H1 (cell line): ENCODE results near the gene C15orf40. TPM values are rescaled to one million over a fixed set of nuclear protein-coding genes. Genes with fewer than 3 reads are reported as not detected.

Source experiments
- CTCF ChIA-PET: fragments of 300-600 bp; sonication (Branson Sonifier 250); formaldehyde crosslinking; loops from one replicate; lab custom pipeline; 2021; ENCODE audit not compliant: partially characterized antibody; lab: Charles Lee
- POLR2A ChIA-PET: fragments of 300-600 bp; sonication (Branson Sonifier 250); formaldehyde crosslinking; loops from one replicate; lab custom pipeline; 2021; ENCODE audit warnings: inconsistent platforms; ENCODE audit not compliant: partially characterized antibody; lab: Charles Lee
- DNase-seq, 2 experiments: peaks; one replicate each; pipeline versions ENCODE4 v3.0.0 to v3.0.0-alpha.2; 2010 to 2022; ENCODE audit warnings: low spot score in 2 of 2, low read depth in 1 of 2, mixed read lengths in 1 of 2
- FAIRE-seq: peaks from 2 replicates; lab custom pipeline; 2011; peaks lifted over from hg19 to GRCh38; lab: Jason Lieb, UNC
- H2AFZ ChIP-seq: 2 replicates; pipeline ENCODE4 v1.8.1; 2012; ENCODE audit warnings: low read length, inconsistent platforms
- H2AK5ac ChIP-seq: 2 replicates; pipeline ENCODE4 v1.6.1; 2013; ENCODE audit warnings: low read depth, low read length
- H2BK120ac ChIP-seq: replicated peaks from 2 replicates; pipeline ENCODE3; 2013; ENCODE audit warnings: low read depth, low read length, inconsistent platforms
- H2BK12ac ChIP-seq: 2 replicates; pipeline ENCODE4 v1.6.1; 2013; ENCODE audit warnings: low read depth, low read length
- H2BK15ac ChIP-seq: 2 replicates; pipeline ENCODE4 v1.6.1; 2013; ENCODE audit warnings: low read length
- H2BK20ac ChIP-seq: 2 replicates; pipeline ENCODE4 v1.6.1; 2013; ENCODE audit warnings: low read length
- H2BK5ac ChIP-seq: 2 replicates; pipeline ENCODE4 v1.6.1; 2013; ENCODE audit warnings: low read depth, low read length
- H3K14ac ChIP-seq: 2 replicates; pipeline ENCODE4 v1.6.1; 2013; ENCODE audit warnings: inconsistent platforms; ENCODE audit not compliant: insufficient read length
- H3K18ac ChIP-seq: 2 replicates; pipeline ENCODE4 v1.6.1; 2013; ENCODE audit warnings: low read length; ENCODE audit errors: extremely low read depth
- H3K23ac ChIP-seq: 2 replicates; pipeline ENCODE4 v1.6.1; 2013; ENCODE audit warnings: inconsistent platforms; ENCODE audit not compliant: insufficient read length
- H3K23me2 ChIP-seq: 2 replicates; pipeline ENCODE4 v1.6.1; 2013; ENCODE audit warnings: low read depth, low read length
- H3K27ac ChIP-seq: 2 replicates; pipeline ENCODE4 v1.6.1; 2011; ENCODE audit warnings: low read depth, low read length, inconsistent platforms
- H3K27me3 ChIP-seq, 4 experiments: replicated peaks in 1 of 4; 1 replicate in 1 of 4; 2 replicates in 3 of 4; pipeline versions ENCODE4 v1.6.1 to v1.8.1; 2011 to 2013; ENCODE audit warnings: low read length in 3 of 4, mild to moderate bottlenecking in 3 of 4, inconsistent platforms in 2 of 4, mixed read lengths in 2 of 4, moderate library complexity in 1 of 4; ENCODE audit not compliant: control insufficient read depth in 3 of 4, insufficient read depth in 3 of 4; ENCODE audit errors: extremely low read depth in 1 of 4
- H3K36me3 ChIP-seq, 4 experiments: 2 replicates each; pipeline versions ENCODE4 v1.6.1 to v1.8.1; 2011 to 2013; ENCODE audit warnings: mild to moderate bottlenecking in 4 of 4, low read length in 3 of 4, moderate library complexity in 2 of 4, control low read depth in 1 of 4, inconsistent platforms in 1 of 4; ENCODE audit not compliant: insufficient read depth in 4 of 4, control insufficient read depth in 2 of 4
- H3K4ac ChIP-seq: replicated peaks from 2 replicates; pipeline ENCODE3; 2013; ENCODE audit warnings: low read length, low read depth, mixed read lengths, inconsistent platforms; ENCODE audit not compliant: insufficient read length
- H3K4me1 ChIP-seq, 4 experiments: replicated peaks in 1 of 4; 1 replicate in 1 of 4; 2 replicates in 3 of 4; pipeline versions ENCODE4 v1.6.1 to v1.8.1; 2011 to 2013; ENCODE audit warnings: low read length in 3 of 4, inconsistent platforms in 2 of 4, mixed read lengths in 1 of 4; ENCODE audit not compliant: insufficient read depth in 4 of 4, control insufficient read depth in 3 of 4
- H3K4me2 ChIP-seq, 2 experiments: 2 replicates each; pipeline versions ENCODE4 v1.6.1 to v1.8.1; 2011 to 2013; ENCODE audit warnings: low read depth in 2 of 2, low read length in 2 of 2, control low read depth in 1 of 2, inconsistent platforms in 1 of 2, mild to moderate bottlenecking in 1 of 2; ENCODE audit not compliant: insufficient read depth in 1 of 2
- H3K4me3 ChIP-seq, 4 experiments: fragments of 200-600, 300-600 bp in 1 of 4; sonication (generic), shearing (Covaris generic), sonication (Bioruptor Twin) in 1 of 4; 2 replicates each; pipeline versions ENCODE4 v1.5.1 to v1.8.1; 2011 to 2016; ENCODE audit warnings: low read length in 4 of 4, low read depth in 3 of 4, control low read depth in 2 of 4, inconsistent platforms in 2 of 4, mild to moderate bottlenecking in 2 of 4, mixed read lengths in 1 of 4, moderate library complexity in 1 of 4; ENCODE audit not compliant: insufficient read depth in 2 of 4; ENCODE audit errors: extremely low read depth in 1 of 4
- H3K56ac ChIP-seq: replicated peaks from 2 replicates; pipeline ENCODE3; 2013; ENCODE audit warnings: low read depth, mild to moderate bottlenecking, mixed read lengths, low read length, inconsistent platforms; ENCODE audit not compliant: insufficient read length
- H3K79me1 ChIP-seq: 2 replicates; pipeline ENCODE4 v1.6.1; 2013; ENCODE audit warnings: low read depth, low read length, control low read depth
- H3K79me2 ChIP-seq, 2 experiments: 2 replicates each; pipeline versions ENCODE4 v1.6.1 to v1.8.1; 2012 to 2013; ENCODE audit warnings: low read length in 2 of 2, mild to moderate bottlenecking in 2 of 2, inconsistent platforms in 1 of 2; ENCODE audit not compliant: insufficient read depth in 2 of 2, control insufficient read depth in 1 of 2
- H3K9ac ChIP-seq, 4 experiments: replicated peaks in 1 of 4; 1 replicate in 1 of 4; 2 replicates in 3 of 4; pipeline versions ENCODE4 v1.6.1 to v1.8.1; 2011 to 2013; ENCODE audit warnings: low read depth in 3 of 4, low read length in 3 of 4, control low read depth in 2 of 4, mild to moderate bottlenecking in 2 of 4, moderate library complexity in 2 of 4, inconsistent platforms in 1 of 4; ENCODE audit errors: extremely low read depth in 1 of 4
- H3K9me3 ChIP-seq, 2 experiments: 2 replicates each; pipeline versions ENCODE4 v1.6.1 to v1.8.1; 2012 to 2013; ENCODE audit warnings: mild to moderate bottlenecking in 2 of 2, moderate library complexity in 2 of 2, control low read depth in 1 of 2, inconsistent platforms in 1 of 2, low read depth in 1 of 2, low read length in 1 of 2, mixed read lengths in 1 of 2; ENCODE audit not compliant: insufficient read depth in 2 of 2
- H4K20me1 ChIP-seq, 2 experiments: replicated peaks in 1 of 2; 2 replicates each; pipeline versions ENCODE3 to v1.8.1; 2011 to 2013; ENCODE audit warnings: inconsistent platforms in 2 of 2, low read length in 2 of 2, mild to moderate bottlenecking in 1 of 2; ENCODE audit not compliant: insufficient read depth in 2 of 2, control insufficient read depth in 1 of 2
- H4K5ac ChIP-seq: 2 replicates; pipeline ENCODE4 v1.6.1; 2013; ENCODE audit warnings: low read length, low read depth, mixed read lengths, inconsistent platforms; ENCODE audit not compliant: insufficient read length
- H4K8ac ChIP-seq: 2 replicates; pipeline ENCODE4 v1.8.0; 2013; ENCODE audit warnings: mild to moderate bottlenecking, moderate library complexity, low read length, inconsistent platforms; ENCODE audit not compliant: insufficient read depth; ENCODE audit errors: extremely low read depth
- H4K91ac ChIP-seq: replicated peaks from 2 replicates; pipeline ENCODE3; 2013; ENCODE audit warnings: low read length, mixed read lengths, inconsistent platforms; ENCODE audit not compliant: insufficient read length
- ASH2L ChIP-seq: fragments of 200-600, 300-600 bp; sonication (generic); IDR thresholded peaks from one replicate; pipeline ENCODE4 v1.7.1; 2017; ENCODE audit warnings: low read length
- ATF2 ChIP-seq: IDR thresholded peaks from 2 replicates; pipeline ENCODE4 v1.6.1; 2012; ENCODE audit warnings: low read length, inconsistent platforms
- BRCA1 ChIP-seq: IDR thresholded peaks from 2 replicates; pipeline ENCODE4 v1.6.1; 2012; ENCODE audit warnings: low read depth, low read length, improper control_type of control experiment
- CTBP2 ChIP-seq: IDR thresholded peaks from 2 replicates; pipeline ENCODE4 v1.7.0; 2011; ENCODE audit warnings: borderline replicate concordance, mild to moderate bottlenecking, moderate library complexity, mixed read lengths, low read length; ENCODE audit not compliant: insufficient read depth, insufficient read length
- FOSL1 ChIP-seq: IDR thresholded peaks from 2 replicates; pipeline ENCODE4 v1.6.1; 2011; ENCODE audit warnings: mild to moderate bottlenecking, low read depth, low read length, moderate library complexity; ENCODE audit not compliant: insufficient read depth
- MAFK ChIP-seq: IDR thresholded peaks from 2 replicates; pipeline ENCODE4 v1.6.1; 2012; ENCODE audit warnings: low read depth, mild to moderate bottlenecking, improper control_type of control experiment, low read length
- NRF1 ChIP-seq: IDR thresholded peaks from 2 replicates; pipeline ENCODE4 v1.6.1; 2011; ENCODE audit warnings: mild to moderate bottlenecking, low read depth, low read length, improper control_type of control experiment
- RBBP5 ChIP-seq: IDR thresholded peaks from 2 replicates; pipeline ENCODE4 v1.7.1; 2012; ENCODE audit warnings: low read depth, mild to moderate bottlenecking, inconsistent platforms, low read length, moderate library complexity, borderline replicate concordance
- SIN3A ChIP-seq, 2 experiments: IDR thresholded peaks in 1 of 2; conservative IDR thresholded peaks in 1 of 2; 2 replicates each; pipeline ENCODE4 v1.6.1; 2011 to 2012; ENCODE audit warnings: low read length in 2 of 2, improper control_type of control experiment in 1 of 2, low read depth in 1 of 2, mild to moderate bottlenecking in 1 of 2
- TAF1 ChIP-seq: IDR thresholded peaks from 2 replicates; pipeline ENCODE4 v1.6.1; 2011; ENCODE audit warnings: mild to moderate bottlenecking, low read depth, low read length
- USF2 ChIP-seq: IDR thresholded peaks from 2 replicates; pipeline ENCODE4 v1.6.1; 2011; ENCODE audit warnings: low read length, improper control_type of control experiment
- WGBS, 2 experiments: shearing (Covaris generic) in 1 of 2; methylation state at CpG; one replicate each; pipeline versions ENCODE4 v1.1.6 to v1.1.7; 2013 to 2015; ENCODE audit warnings: low lambda C conversion rate in 2 of 2, mixed read lengths in 2 of 2, inconsistent platforms in 1 of 2, low coverage in 1 of 2, missing lambda C conversion rate in 1 of 2; ENCODE audit not compliant: insufficient replicate concordance in 2 of 2, insufficient coverage in 1 of 2, insufficient read length in 1 of 2; ENCODE audit errors: extremely low coverage in 1 of 2, missing lambda C conversion rate in 1 of 2; 5-methylcytosine and 5-hydroxymethylcytosine counted together
- polyA plus RNA-seq, 7 experiments: library from polyadenylated mRNA; depleted of rRNA in 3 of 7; stranded (reverse) in 5 of 7; unstranded in 2 of 7; fragments of >200 nt in 5 of 7; fragments of 200-250 nt in 2 of 7; gene quantifications; 1 replicate in 5 of 7; 2 replicates in 1 of 7; 4 replicates in 1 of 7; pipeline versions ENCODE4 v1.2.1 to v1.2.3, GENCODE V29; 2011 to 2013; ENCODE audit warnings: missing spikeins in 2 of 7, mixed read lengths in 2 of 7
- total RNA-seq: library from RNA; stranded (reverse); fragmentation: NEBNext Ultra II Directional; extraction: Animal tissue kit (Norgen Biotek cat#: 25700); gene quantifications from 2 replicates; pipeline ENCODE4 v1.2.1, GENCODE V29; 2021

The C15orf40 gene
- total and polyA plus RNA-seq, 2 of the 8 experiments (the other 6 are each of a cell fraction or from before 2014, with no cell fraction given) = 10.7 TPM

GRCh38 chr15:83039206-83039605 is 27.8 kb upstream of the C15orf40 start:
- H3K27ac ChIP-seq = no peak overlapping the region
- no peak overlapping the region for H2BK5ac ChIP-seq
- no peak overlapping the region for H3K9ac ChIP-seq
- peaks cover 2 to 30% (median 22%) of the 10 kb centered on the region in 4 experiments; a peak in 7 of 8 replicates for H3K36me3 ChIP-seq
- H3K56ac ChIP-seq = no peak overlapping the region
- H3K18ac ChIP-seq = no peak overlapping the region
- H4K20me1 ChIP-seq = peaks cover 2% of the 10 kb centered on the region in 2 experiments
- H3K14ac ChIP-seq = no peak overlapping the region
- H3K79me1 ChIP-seq = no peaks in the 10 kb centered on the region
- no peak overlapping the region for H2AK5ac ChIP-seq
- no peak overlapping the region for H2AFZ ChIP-seq
- H2BK15ac ChIP-seq = no peak overlapping the region
- no peak overlapping the region for H3K4ac ChIP-seq
- H4K8ac ChIP-seq = no peak overlapping the region
- no peaks in the 10 kb centered on the region for H3K27me3 ChIP-seq
- H3K23ac ChIP-seq = no peak overlapping the region
- DNase-seq (no peak), FAIRE-seq (no peak)
- peaks cover 0 to 65% of the 10 kb centered on the region in 2 experiments; a peak in 2 of 4 replicates for H3K79me2 ChIP-seq
- H2BK20ac ChIP-seq = no peak overlapping the region
- H4K91ac ChIP-seq = no peak overlapping the region
- no peak overlapping the region for H4K5ac ChIP-seq
- no peak overlapping the region for H3K4me3 ChIP-seq
- CTCF ChIA-PET = interaction anchor here (0.6 kb wide), 1 partner anchor 140 kb away, joined by 3 read pairs; no protein-coding TSS in a partner anchor
- no peaks in the 10 kb centered on the region for H3K4me1 ChIP-seq
- H3K9me3 ChIP-seq = no peaks in the 10 kb centered on the region
- no peaks in the 10 kb centered on the region; the same call in 1 of the 2 replicates for H3K23me2 ChIP-seq
- 87% methylated on average over 1 of the region's 1 CpG; no CpG with 5 or more reads in 1 of the 2 experiments for WGBS, 2 experiments
- no peak overlapping the region for H2BK120ac ChIP-seq
- no peak overlapping the region for H3K4me2 ChIP-seq
- H2BK12ac ChIP-seq = no peak overlapping the region
- POLR2A ChIA-PET = interaction anchor here (1.7 kb wide), 1 partner anchor 10 kb away, joined by 3 read pairs; no protein-coding TSS in a partner anchor
- TF ChIP-seq USF2 = no peak
- no peak for TF ChIP-seq NRF1
- no peak for TF ChIP-seq ASH2L
- no peak for TF ChIP-seq ATF2
- no peak for TF ChIP-seq CTBP2
- no peak for TF ChIP-seq MAFK
- no peak for TF ChIP-seq RBBP5
- no peak for TF ChIP-seq TAF1
- no peak for TF ChIP-seq BRCA1
- TF ChIP-seq SIN3A (conservative IDR thresholded peaks at IDR 0.05 in 1 of 2, IDR thresholded peaks at IDR 0.05 in 1 of 2; ENCODE audit: low read depth in 1 of 2, low read length in 2 of 2) = no peak
- TF ChIP-seq FOSL1 = no peak
